ENCODE measurements around the gene SPAG8.

Gene SPAG8

DNA sequence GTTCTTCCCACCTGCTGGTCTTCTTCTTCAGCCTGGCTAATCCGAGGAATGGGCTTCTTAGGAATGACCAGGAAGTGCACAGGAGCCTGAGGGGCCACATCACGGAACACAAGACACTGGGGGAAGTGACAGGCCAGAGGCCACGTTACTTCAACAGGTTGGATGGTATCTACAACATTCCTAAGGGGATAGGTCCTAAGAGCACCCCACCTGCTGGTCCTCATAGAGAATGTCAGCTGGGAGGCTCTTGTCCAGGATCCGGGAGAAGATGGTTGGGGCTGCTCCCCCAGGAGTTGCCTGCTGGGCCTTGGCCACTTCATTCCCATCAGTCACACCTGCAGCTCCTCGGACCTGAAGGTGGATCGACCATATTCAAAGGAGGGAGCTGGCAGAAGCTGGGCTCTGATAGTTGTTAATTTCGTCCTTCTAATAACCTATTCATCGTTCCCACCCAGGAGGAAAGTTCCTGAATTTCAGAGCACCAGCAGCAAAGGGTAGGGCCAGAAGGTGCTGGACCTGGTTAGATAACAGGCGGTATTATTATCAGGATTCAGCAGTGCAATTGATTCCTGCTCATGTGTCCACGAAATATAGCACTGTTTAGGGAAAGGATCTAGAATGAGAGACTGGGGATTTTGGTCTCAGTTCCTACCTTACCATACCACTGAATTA, 1.5 kb upstream of the SPAG8 start:
- in situ Hi-C loops (cut with HindIII; ENCODE audit: low sequenced_read_pairs) = no loop called here

DNA sequence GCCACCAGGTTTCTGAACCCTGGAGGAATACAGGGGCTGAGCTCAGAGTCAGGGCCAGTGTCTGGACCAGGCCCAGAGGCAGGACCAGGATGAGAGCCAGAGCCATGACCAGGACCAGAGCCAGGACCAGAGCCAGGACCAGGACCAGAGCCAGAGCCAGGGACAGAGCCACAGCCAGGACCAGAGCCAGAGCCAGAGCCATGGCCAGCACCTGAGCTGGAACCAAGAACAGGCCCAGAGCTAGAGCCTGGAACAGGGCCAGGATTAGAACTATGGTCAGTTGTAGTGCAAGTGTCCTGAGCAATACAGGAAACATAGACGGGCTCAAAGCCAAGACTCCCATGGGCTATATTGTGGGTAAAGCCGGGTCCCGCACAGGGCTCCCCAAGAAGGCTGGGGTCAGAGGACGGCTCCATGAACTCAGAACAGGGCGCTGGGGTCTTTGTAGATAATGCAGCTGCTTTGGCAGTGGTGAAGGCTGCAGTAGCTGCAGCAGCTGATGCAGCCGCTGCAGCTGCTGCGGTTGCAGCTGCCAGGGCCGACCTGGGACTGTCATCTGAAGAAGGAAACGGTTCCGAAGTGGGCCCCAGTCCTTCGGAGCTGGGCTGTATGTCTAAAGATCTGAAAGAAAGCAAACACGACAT, 559 bp downstream of the SPAG8 start:
- in situ Hi-C loops (cut with HindIII; ENCODE audit: low sequenced_read_pairs) = no loop called here

DNA sequence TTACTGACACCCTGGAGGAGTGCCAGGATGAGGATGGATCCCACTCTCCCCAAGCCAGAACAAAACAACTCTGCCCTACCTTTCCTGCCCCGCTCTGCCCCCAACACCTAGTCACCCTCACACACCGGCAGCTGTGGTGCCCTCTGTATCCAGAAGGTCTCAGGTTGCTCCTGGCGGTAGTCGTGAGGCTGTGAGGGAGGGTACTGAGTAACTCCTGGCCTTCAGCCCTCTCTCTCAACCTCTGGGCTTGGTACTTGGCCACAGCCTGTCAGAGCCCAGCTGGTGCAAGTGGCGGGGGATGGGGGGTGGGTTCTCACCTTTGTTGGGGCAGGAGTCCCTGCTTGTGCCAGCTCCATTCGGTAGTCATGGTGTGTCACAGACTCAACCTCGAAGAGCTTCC, 1.9 kb downstream of the SPAG8 start:
- in situ Hi-C loops (cut with HindIII; ENCODE audit: low sequenced_read_pairs) = no loop called here

- in situ Hi-C loops (cut with HindIII; ENCODE audit: low sequenced_read_pairs) = loop anchor here (5.0 kb wide), 1 partner anchor 99 kb away; the partner anchor contains the start of genes HRCT1 and SPAAR
These were observed 3.6 kb downstream of the SPAG8 start for GRCh38 chr9:35808433-35808832.

- in situ Hi-C loops (cut with HindIII; ENCODE audit: low sequenced_read_pairs) = loop anchor here (5.0 kb wide), 1 partner anchor 101 kb away; the partner anchor contains the start of genes HRCT1 and SPAAR
These were observed 6.0 kb downstream of the SPAG8 start for GRCh38 chr9:35806101-35806500.

DNA sequence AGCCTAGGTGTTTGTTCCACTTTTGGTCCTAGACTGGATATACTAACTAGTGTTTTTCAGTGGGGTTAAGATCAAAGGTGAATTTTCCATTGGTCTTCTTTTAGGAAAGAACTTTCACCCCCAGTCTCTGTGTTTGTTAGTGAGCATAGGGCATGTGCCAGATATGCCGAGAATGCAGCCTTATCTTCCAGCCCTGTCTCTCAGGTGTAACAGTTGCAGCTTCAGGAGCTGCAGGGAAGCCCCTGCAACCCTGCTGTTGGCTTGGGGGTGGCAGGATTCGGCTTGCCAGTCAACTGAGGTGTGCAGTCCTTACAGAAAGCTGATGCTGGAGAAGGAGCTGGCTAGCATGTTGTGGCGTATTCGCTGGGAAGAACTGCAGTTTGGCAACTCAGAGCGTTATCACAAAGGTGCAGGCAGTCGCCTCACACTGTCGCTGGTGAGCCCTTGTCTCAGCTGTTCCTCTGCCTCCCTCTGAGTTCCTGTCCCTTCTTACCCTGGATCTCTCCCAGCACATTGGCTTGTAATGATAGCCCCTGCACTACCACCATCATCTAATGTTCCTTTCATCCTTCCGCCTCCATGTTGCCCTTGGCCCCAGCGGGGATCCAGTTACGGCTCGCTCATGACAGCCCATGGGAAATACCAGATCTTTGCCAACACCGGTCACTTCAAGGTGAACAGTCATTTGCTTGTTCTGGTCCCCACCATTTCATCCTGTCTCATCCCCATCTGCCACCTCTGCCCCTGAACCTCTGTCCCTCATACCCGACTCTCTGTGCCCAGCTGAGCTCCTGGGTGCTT, 10.5 kb downstream of the SPAG8 start:
- in situ Hi-C loops (cut with HindIII; ENCODE audit: low sequenced_read_pairs) = no loop called here

GRCh38 chr9:35800530-35800929, 11.5 kb downstream of the SPAG8 start:
- in situ Hi-C loops (cut with HindIII; ENCODE audit: low sequenced_read_pairs) = no loop called here

GRCh38 chr9:35798658-35799374, 13.2 kb downstream of the SPAG8 start:
- in situ Hi-C loops (cut with HindIII; ENCODE audit: low sequenced_read_pairs) = no loop called here

- in situ Hi-C loops (cut with HindIII; ENCODE audit: low sequenced_read_pairs) = no loop called here
These were observed 14.6 kb downstream of the SPAG8 start for GRCh38 chr9:35797311-35798109.

- in situ Hi-C loops (cut with HindIII; ENCODE audit: low sequenced_read_pairs) = no loop called here
These were observed 16.4 kb downstream of the SPAG8 start for GRCh38 chr9:35795695-35796094.

DNA sequence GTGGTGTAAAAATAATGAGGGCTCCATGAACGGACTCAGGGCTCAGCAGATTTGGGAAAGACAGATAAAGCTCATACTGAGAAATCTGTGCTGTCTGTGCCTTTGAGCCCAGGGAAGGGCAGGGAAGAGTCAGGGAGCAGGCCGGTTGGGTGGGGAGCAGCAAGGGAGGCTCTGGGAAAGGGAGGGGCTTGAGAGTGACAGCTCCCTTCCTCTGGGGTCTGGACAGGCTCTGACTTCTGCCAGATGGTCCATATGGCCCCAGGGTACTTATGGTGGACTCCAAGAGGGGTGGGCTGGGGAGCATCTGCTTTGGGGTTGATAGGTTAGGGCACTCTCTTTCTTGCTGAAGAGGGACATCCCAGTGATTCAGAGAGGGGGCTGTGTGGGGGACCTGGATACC, 18.6 kb downstream of the SPAG8 start:
- in situ Hi-C loops (cut with HindIII; ENCODE audit: low sequenced_read_pairs) = no loop called here

- in situ Hi-C loops (cut with HindIII; ENCODE audit: low sequenced_read_pairs) = no loop called here
These were observed 19.2 kb downstream of the SPAG8 start for GRCh38 chr9:35792826-35793225.

GRCh38 chr9:35792024-35792813, 19.8 kb downstream of the SPAG8 start:
- in situ Hi-C loops (cut with HindIII; ENCODE audit: low sequenced_read_pairs) = no loop called here

- in situ Hi-C loops (cut with HindIII; ENCODE audit: low sequenced_read_pairs) = no loop called here
These were observed 20.7 kb downstream of the SPAG8 start, which contains the start of gene NPR2 for GRCh38 chr9:35791297-35791921. Gene NPR2, plus strand, starts transcription at chr9:35791591. Its CDS starts 818 bp downstream, at chr9:35792409.

- in situ Hi-C loops (cut with HindIII; ENCODE audit: low sequenced_read_pairs) = no loop called here
These were observed 21.4 kb downstream of the SPAG8 start for GRCh38 chr9:35790385-35791296.

DNA sequence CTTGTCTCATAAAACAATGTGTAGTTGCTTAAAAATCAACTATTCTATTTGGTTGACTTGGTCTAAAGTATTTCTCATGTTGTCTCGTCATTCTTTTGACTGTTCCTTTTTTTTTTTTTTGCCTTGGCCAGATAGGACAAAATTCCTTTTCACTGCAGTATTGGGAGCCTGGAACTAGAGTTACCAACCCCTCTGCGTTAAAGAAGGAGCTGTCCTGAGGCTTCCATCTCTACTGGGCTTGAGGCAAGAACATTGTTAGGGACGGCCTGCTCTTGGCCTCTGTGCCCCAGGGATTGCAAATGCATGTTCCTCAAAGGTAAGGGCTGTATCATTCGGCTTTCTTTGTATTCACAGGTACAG, 22.1 kb downstream of the SPAG8 start:
- in situ Hi-C loops (cut with HindIII; ENCODE audit: low sequenced_read_pairs) = no loop called here

- in situ Hi-C loops (cut with HindIII; ENCODE audit: low sequenced_read_pairs) = no loop called here
These were observed 22.5 kb downstream of the SPAG8 start for GRCh38 chr9:35789541-35789940.

GRCh38 chr9:35783418-35783817, 28.6 kb downstream of the SPAG8 start:
- in situ Hi-C loops (cut with HindIII; ENCODE audit: low sequenced_read_pairs) = no loop called here

All from endothelial cell of hepatic sinusoid (primary cell).